ENCODE results near the gene ACIN1. TPM values are rescaled to one million over a fixed set of nuclear protein-coding genes. Genes with fewer than 3 reads are reported as not detected.

The ACIN1 gene
- total RNA-seq, 4 donors from 2014 or later = 89.6 to 124 (median 109) TPM

DNA sequence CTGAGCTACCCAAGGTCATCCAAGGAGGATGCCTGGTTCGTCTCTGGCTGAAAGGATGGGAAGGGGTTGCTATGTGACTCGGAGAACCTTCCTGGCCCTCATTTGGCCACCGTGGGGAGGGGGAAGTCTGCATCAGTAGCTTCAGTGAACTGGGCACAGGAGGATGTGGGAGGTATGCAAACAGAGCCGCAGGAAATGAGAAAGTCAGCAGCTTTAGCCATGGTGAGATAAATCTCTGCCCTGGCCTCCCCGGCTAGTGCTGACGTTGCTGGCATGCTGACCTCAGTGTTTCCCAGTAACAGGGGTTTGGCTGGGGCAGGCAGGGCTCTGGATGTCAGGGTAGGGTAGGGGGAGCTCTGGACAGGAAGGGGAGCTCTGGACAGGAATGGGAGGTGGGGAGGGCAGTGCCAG is 26.4 kb upstream of the ACIN1 start:
- no peak for TF ChIP-seq CTCF (IDR thresholded peaks at IDR 0.05; ENCODE audit: low read depth)

DNA sequence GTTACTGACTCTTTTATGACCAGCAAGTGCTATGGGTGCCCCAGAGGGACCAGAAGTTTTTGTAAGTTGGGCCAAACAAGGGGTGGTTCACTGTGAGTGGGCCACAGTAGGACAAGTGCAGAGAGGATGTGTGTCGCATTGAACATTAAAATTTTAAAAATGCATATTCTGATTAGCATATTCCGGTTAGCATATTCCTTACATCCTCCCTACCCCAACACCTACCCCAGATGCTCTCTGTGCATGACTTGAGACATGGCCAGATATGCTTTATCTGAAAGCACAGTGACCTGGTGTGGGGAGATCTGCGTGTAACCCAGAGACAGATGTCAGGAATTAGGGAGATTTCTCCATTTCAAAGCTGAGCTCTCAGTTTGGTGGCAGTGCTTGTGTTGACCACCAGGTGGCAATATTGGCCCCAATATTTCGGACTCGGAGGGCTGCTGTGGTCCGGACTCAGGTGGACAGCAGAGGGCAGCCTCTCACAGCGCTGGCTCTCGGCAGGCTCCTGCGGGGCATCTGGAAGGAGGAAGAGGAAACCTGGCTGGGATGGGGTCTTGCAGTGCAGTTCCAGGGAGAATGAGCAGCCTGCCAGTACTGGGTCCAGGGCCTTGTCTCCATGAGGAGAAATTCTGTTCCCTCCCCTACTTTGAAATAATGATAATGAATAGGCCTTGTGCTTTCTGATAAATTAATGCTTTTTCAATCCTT is 25.8 kb upstream of the ACIN1 start:
- TF ChIP-seq CTCF (IDR thresholded peaks at IDR 0.05; ENCODE audit: low read depth) = no peak

GRCh38 chr14:23119363-23120327 is 24.7 kb upstream of the ACIN1 start:
- TF ChIP-seq CTCF (IDR thresholded peaks at IDR 0.05; ENCODE audit: low read depth) = no peak

GRCh38 chr14:23118506-23119362 is 23.8 kb upstream of the ACIN1 start, which contains the start of gene CEBPE:
TSS of gene CEBPE (minus strand) at chr14:23119255. CDS start at chr14:23119091, 164 bp downstream.
- TF ChIP-seq CTCF (IDR thresholded peaks at IDR 0.05; ENCODE audit: low read depth) = no peak

DNA sequence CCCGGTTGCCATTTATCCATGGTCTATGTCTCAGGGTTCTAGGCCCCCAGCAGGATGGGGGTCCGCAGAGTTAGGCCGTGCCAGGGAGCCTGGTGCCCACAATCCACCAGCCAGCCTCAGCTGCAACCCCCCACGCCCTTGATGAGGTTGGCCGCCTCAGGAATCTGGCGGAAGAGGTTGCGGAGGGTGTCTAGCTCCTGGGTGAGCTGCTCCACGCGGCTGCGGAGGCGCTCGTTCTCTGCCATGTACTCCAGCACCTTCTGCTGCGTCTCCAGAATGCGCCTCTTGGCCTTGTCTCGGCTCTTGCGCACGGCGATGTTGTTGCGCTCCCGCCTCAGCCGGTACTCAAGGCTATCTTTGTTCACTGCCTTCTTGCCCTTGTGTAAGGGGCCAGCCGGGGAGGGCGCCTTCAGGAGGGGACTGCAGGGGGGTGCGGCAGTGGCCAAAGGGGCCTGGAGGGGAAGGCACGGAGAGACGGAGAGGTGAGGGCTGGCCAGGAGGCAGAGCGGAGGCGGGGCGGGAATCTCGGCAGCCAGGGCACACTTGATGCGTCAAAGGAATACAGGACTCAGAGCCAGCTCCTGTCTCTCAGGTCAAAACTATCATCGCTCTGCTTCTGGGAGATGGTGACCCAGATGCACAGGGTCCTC is 22.6 kb upstream of the ACIN1 start:
- no peak for TF ChIP-seq CTCF (IDR thresholded peaks at IDR 0.05; ENCODE audit: low read depth)

GRCh38 chr14:23115918-23116317 is 21.0 kb upstream of the ACIN1 start:
- no peak for TF ChIP-seq CTCF (IDR thresholded peaks at IDR 0.05; ENCODE audit: low read depth)
